ENCODE measurements around the gene IZUMO1.

The IZUMO1 gene

DNA sequence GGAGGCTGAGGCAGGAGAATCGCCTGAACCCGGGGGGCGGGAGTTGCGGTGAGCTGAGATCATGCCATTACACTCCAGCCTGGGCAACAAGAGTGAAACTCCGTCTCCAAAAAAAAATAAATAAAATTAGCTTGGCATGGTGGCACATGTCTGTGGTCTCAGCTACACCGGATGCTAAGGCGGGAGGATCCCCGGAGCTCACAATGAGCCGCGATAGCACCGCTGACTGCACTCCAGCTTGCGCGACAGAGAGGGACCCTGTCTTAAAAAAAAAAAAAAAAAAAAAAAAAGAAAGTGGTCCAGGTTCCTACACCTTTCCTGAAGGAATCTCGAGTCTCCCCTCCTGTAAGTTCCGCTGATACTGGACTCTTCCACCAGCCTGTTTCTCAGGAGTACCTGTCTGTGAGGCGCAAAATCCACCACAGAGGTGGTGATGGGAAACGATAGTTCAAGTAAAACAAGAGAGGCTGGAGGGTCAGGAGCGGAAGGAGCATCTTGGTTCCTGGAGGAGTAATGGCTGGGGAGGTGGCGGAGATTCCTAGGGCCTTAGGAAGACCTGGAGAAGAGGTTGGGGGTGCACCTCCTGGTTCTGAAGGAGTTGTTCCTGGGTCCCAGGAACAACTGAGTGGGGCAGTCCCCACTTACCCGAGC lies 5.3 kb upstream of the IZUMO1 start:
- ATAC-seq (ENCODE audit: low read depth) (no peak), DNase-seq (ENCODE audit: low spot score in 2 of 2) (no peak)
- Mint-ChIP-seq H3K4me1 (peaks cover 15% of the 10 kb centered on the region), H3K27ac (no peak overlapping the region), H3K9me3 (no peaks in the 10 kb centered on the region), H3K36me3 (no peaks in the 10 kb centered on the region), H3K4me3 (peak overlapping the region; percentile 69), H3K27me3 (peaks cover 26% of the 10 kb centered on the region)

DNA sequence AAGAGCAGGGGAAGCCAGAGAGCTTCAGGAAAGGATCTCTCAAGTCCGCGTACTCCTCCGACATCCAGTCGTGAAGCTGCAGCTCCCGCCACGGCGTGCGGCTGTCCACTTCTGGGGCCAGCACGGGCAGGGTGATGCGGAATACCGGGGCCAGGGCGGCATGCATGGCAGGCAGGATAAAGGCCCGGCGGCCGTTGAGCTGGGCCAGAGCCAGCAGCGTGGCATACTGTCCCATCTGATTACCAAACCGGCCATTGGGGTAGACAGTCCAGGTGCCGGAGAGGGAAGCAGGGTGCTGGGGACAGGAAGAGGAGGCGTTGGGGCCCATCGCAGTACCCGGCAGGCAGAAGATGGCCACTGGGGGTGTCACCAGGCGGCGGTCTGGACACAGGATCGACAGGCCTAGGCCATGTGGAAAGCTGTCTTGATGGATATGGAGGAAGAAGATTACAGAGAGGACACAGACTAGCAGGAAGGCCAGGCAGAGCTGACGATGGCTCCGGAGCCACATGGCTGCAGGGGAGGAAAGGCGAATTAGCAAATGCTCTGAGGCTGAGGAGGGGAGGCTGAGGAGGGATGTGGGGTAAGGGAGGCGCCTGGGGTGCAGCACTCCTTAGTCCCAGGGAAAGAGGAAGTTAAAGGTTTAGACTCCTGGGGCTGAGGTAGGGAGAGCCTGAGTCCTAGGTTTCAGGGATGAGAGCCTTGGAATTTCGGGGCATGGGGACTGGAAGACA lies 4.2 kb upstream of the IZUMO1 start:
- DNase-seq (ENCODE audit: low spot score in 2 of 2) (no peak), ATAC-seq (ENCODE audit: low read depth) (no peak)
- peak overlapping the region; percentile 32 for H3K4me3 Mint-ChIP-seq
- peaks cover 29% of the 10 kb centered on the region for H3K27me3 Mint-ChIP-seq
- H3K27ac Mint-ChIP-seq: no peak overlapping the region
- peaks cover 15% of the 10 kb centered on the region for H3K4me1 Mint-ChIP-seq
- H3K9me3 Mint-ChIP-seq: no peaks in the 10 kb centered on the region
- no peaks in the 10 kb centered on the region for H3K36me3 Mint-ChIP-seq

DNA sequence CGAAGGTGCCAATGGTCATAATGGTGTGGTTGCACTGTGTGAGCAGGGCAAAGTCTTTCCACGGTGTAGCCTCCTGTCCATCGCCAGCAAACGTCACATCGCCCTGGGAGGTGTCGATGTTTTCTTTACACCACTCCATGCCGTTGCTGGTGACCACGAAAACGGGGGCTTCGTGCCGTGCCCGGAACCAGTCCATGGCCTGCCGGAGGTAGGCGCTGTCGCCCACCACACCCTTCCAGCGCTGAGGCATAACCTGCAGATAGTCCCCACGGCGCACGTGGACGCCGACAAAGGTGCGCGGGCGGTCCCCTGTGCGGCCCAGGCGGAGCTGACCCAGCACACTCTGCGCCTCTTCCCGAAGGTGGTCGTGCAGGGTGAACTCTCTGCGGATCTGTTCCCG lies 3.6 kb upstream of the IZUMO1 start:
- Mint-ChIP-seq H3K36me3 (no peaks in the 10 kb centered on the region), H3K4me3 (no peak overlapping the region), H3K27me3 (peaks cover 32% of the 10 kb centered on the region), H3K27ac (no peak overlapping the region), H3K4me1 (peaks cover 15% of the 10 kb centered on the region), H3K9me3 (no peaks in the 10 kb centered on the region)
- ATAC-seq (ENCODE audit: low read depth) (no peak), DNase-seq (ENCODE audit: low spot score in 2 of 2) (no peak)

DNA sequence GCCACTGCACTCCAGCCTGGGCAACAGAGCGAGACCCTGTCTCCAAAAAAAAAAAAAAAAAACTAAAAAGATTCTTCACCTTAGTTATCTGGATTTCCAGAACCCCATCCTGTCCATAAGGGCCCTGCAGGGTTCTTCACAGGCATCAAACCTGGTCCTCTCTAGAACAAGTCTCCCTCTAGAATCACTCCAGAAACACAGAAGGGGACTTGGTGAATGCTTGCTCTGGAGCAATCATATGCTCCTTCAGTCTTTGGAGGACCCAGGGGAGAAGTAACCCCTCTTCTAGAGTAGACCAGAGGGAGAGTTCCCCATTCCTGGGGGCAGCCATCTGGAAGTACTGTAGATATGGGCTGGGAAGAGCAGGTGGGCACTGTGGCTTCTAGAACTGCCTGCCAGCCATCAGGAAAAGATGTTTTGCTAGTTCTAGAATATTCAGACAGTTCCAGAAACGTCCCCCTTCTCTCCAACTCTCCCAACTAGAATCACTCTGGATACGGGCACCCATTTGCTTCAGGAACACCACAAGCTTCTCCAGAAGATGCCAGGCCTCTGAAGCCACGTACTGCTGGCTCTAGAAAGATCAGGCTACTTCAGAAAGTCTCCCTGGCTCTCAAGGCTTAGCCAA lies 3.0 kb upstream of the IZUMO1 start:
- no peak for DNase-seq (ENCODE audit: low spot score in 2 of 2)
- Mint-ChIP-seq H3K27ac (no peak overlapping the region), H3K27me3 (peaks cover 31% of the 10 kb centered on the region), H3K4me3 (no peak overlapping the region), H3K36me3 (no peaks in the 10 kb centered on the region), H3K4me1 (peaks cover 15% of the 10 kb centered on the region), H3K9me3 (no peaks in the 10 kb centered on the region)
- ATAC-seq (ENCODE audit: low read depth): no peak

DNA sequence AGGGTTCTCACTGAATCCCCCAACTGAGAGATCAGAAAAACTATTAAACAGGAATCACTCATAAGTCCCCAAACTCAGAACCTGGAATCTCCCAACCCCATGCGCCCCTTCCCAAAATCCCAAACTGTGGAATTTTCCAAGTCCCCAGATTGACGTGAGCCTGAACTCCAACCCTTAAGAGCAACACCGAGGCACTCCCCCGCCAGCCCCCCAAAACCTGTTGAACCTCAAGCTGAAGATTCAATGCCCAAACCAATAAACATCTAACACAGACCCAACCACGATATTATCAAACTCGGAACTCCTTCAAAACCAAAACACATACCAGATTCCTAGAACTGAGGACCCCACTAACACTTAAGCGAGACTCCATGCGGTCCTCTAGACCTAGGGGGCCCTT lies 599 bp downstream of the IZUMO1 start:
- no peak for DNase-seq (ENCODE audit: low spot score in 2 of 2)
- H3K4me1 Mint-ChIP-seq: peaks cover 4% of the 10 kb centered on the region
- H3K36me3 Mint-ChIP-seq: no peaks in the 10 kb centered on the region
- ATAC-seq (ENCODE audit: low read depth): no peak
- H3K27ac Mint-ChIP-seq: no peak overlapping the region
- no peak overlapping the region for H3K4me3 Mint-ChIP-seq
- peaks cover 26% of the 10 kb centered on the region for H3K27me3 Mint-ChIP-seq
- H3K9me3 Mint-ChIP-seq: no peaks in the 10 kb centered on the region

DNA sequence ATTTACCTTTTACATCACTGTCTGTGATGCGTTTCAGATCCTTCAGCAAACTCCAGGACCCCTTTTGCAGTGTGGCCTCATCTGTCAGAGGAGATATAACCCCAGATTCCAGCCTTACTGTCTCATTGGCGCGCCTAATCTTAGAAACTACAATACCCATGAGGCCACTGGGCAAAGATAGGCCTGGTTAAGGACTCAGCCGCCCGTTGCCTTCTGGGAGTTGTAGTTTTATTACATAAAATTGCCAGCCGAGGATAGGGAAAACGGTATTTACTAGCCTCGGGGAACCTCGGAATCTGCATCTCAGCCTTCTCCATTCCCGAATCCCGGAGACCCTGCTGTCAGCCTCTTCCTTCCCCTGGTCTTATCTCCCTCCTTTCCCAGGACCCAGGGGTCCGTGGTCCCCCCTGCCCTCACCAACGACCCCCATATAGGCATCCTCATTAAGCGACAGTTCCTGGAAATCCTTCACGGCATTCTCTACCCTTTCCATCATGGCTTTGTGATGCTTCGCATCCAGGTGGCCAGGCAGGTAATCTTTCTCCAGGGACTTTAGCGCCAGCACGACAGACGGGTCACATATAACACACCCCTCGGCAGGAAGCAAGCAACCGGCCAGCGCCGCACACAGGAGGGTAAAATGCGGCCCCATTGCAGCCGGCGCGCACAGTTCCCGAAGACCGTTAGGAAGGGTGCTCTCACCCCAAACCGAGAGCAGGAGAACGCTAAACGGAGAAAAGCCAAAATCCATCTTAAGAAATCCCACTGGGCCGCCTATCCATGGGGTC lies 1.3 kb downstream of the IZUMO1 start:
- H3K27ac Mint-ChIP-seq: no peak overlapping the region
- no peaks in the 10 kb centered on the region for H3K9me3 Mint-ChIP-seq
- ATAC-seq (ENCODE audit: low read depth): peak; percentile 83
- no peaks in the 10 kb centered on the region for H3K36me3 Mint-ChIP-seq
- peaks cover 23% of the 10 kb centered on the region for H3K27me3 Mint-ChIP-seq
- H3K4me1 Mint-ChIP-seq: peaks cover 4% of the 10 kb centered on the region
- no peak for DNase-seq (ENCODE audit: low spot score in 2 of 2)
- H3K4me3 Mint-ChIP-seq: no peak overlapping the region

DNA sequence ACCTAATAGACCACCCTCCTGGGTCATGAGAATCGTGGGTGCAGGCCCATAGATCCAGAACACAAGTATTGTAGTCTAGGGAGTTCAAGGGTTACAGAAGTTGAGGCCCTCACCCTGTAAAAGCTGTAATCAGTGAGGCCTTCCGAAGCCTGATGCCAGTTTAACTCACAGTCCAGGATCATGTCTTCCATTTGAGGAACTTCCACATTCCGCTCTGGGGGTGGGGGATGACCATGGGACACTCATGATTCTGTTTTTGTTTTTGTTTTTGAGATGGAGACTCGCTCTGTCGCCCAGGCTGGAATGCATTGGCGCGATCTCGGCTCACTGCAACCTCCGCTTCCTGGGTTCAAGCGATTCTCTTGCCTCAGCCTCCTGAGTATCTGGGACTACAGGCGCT lies 4.6 kb downstream of the IZUMO1 start:
- peaks cover 17% of the 10 kb centered on the region for H3K27me3 Mint-ChIP-seq
- H3K9me3 Mint-ChIP-seq: no peaks in the 10 kb centered on the region
- H3K36me3 Mint-ChIP-seq: no peaks in the 10 kb centered on the region
- no peak for ATAC-seq (ENCODE audit: low read depth)
- no peak overlapping the region for H3K27ac Mint-ChIP-seq
- DNase-seq (ENCODE audit: low spot score in 2 of 2): no peak
- H3K4me1 Mint-ChIP-seq: peaks cover 10% of the 10 kb centered on the region
- H3K4me3 Mint-ChIP-seq: no peak overlapping the region

DNA sequence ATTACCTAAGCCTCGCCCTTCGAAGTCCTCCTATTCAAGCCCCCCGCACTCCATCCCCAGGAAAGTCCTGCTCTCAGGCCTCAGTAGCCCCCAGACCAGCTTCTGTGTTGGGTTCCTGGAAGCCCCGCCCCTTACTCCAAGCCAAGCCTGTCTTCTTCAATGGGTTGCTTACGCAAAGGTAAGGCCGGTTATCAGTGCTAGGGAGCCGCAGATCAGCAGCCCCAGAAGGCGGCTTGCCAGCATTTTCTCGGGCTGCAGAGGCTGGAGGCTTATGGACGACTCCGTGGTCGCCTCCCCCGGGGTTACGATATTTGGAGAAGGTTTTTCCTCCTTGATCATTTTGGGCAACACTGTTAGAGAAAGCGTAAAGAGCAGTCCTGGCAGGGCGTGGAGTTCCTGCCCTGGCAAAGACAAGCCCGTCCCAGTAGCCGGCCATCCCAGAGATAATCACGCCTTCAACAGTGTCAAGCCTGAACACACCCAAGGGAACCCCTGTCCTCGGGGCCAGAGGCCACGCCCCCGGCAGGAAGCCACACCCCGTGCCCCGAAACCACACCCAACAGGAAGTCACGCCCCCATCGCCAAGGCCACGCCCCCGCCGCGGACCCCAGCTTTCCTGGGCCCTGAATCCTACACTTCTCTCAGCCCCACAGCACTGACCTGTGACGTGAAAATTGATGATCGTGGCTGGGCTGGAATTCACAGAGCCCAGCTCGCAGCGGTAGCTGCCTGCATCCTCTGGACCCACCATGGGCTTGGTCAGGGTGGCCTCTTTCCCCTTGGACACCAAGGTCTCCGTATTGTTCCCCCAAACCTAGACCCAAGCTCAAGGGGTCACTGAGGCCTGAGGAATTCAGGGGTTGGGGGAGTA lies 5.3 kb downstream of the IZUMO1 start:
- H3K4me3 Mint-ChIP-seq: peak overlapping the region; percentile 37
- H3K27me3 Mint-ChIP-seq: peaks cover 16% of the 10 kb centered on the region
- H3K27ac Mint-ChIP-seq: no peak overlapping the region
- DNase-seq (ENCODE audit: low spot score in 2 of 2) (no peak), ATAC-seq (ENCODE audit: low read depth) (no peak)
- H3K36me3 Mint-ChIP-seq: no peaks in the 10 kb centered on the region
- H3K4me1 Mint-ChIP-seq: peaks cover 10% of the 10 kb centered on the region
- peaks cover 1% of the 10 kb centered on the region for H3K9me3 Mint-ChIP-seq

DNA sequence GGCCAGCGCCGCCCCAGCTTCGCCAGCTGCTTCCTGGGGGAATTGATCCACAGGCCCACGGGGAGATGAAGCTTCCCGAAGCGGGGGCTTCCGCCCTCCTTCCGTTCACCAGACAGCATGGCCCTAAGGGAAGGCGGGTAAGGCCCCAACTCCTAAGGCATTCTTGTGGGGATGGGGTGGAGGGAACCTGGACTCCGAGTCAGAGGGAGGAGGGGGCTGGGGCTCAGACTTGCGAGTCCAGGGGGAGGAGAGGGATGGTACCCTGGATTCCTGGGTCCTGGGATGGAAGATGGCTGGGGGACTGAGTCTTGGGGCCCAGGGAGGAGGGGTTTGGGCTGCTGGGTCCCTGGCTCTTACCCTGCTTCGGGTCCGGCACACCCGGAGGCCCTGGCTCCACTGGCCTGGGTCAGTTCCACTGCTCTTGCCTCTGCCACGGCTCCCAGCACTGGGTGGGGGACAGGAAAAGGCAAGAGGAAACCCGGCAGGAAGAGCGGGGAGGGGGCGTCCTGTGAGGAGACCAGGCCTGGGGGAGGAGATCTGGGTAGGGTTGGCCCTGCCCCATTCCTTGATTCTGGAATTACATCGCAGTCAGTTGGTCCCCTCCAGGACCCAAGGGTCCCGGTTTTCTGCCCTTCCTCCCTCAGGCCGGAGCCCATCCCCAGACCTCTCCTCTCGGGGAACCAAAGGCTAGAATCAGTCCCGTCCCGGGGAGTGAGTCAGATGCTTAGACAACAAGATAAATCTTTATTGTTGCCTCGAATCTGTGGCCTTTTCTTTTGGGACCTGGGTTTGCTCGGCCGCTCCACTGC lies 6.3 kb downstream of the IZUMO1 start, which contains the start of gene RASIP1:
RASIP1 (minus strand) TSS at position 447 of the 809 bp plus-strand sequence; CDS start at position 119, 328 bp downstream.
- DNase-seq (ENCODE audit: low spot score in 2 of 2) (no peak), ATAC-seq (ENCODE audit: low read depth) (no peak)
- Mint-ChIP-seq H3K27ac (no peak within 1 kb of the TSS), H3K9me3 (peaks cover 1% of the 10 kb centered on the region), H3K36me3 (no peaks in the 10 kb centered on the region), H3K4me1 (peaks cover 10% of the 10 kb centered on the region), H3K27me3 (peaks cover 10% of the 10 kb centered on the region), H3K4me3 (peak within 1 kb of the TSS; percentile 50)

DNA sequence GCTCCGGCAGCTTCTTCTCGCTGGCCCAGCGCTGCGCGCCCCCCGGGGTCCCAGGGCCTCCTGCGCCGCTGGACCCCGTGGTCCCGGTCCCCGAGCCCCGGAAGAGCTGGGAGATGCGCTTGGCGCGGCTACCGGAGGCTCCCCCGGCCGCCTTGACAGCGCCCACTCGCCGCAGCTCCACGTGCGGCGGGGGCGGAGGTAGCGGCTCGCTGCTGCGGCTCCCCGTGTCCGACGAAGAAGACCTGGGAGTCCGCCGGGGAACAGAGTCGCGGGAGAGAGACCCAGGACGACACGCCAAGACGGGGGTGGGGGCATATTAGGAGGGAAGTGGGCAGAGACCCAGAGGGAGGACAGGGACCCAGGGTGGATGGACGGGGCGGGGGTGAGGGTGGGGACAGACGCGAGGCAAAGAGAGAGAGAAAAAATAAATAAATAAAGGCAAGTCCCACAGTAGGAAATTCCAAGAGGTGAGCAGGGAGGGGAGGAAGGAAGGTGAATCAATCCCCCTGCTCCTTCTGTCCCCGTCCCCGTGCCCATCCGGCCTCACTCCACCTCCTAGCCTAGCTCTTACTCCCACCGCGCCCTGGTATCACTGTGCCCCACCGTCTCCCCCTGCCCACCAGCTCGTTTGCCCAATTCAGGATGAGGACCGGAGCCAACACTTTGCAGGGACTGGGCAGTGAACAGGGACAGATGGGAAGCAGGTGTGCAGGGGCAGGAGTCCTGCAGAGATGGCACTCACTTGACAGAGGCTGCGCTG lies 7.1 kb downstream of the IZUMO1 start:
- H3K4me3 Mint-ChIP-seq: peak overlapping the region; percentile 50
- H3K27me3 Mint-ChIP-seq: peaks cover 8% of the 10 kb centered on the region
- no peaks in the 10 kb centered on the region for H3K36me3 Mint-ChIP-seq
- no peak overlapping the region for H3K27ac Mint-ChIP-seq
- DNase-seq (ENCODE audit: low spot score in 2 of 2): no peak
- peaks cover 10% of the 10 kb centered on the region for H3K4me1 Mint-ChIP-seq
- peaks cover 1% of the 10 kb centered on the region for H3K9me3 Mint-ChIP-seq
- no peak for ATAC-seq (ENCODE audit: low read depth)

DNA sequence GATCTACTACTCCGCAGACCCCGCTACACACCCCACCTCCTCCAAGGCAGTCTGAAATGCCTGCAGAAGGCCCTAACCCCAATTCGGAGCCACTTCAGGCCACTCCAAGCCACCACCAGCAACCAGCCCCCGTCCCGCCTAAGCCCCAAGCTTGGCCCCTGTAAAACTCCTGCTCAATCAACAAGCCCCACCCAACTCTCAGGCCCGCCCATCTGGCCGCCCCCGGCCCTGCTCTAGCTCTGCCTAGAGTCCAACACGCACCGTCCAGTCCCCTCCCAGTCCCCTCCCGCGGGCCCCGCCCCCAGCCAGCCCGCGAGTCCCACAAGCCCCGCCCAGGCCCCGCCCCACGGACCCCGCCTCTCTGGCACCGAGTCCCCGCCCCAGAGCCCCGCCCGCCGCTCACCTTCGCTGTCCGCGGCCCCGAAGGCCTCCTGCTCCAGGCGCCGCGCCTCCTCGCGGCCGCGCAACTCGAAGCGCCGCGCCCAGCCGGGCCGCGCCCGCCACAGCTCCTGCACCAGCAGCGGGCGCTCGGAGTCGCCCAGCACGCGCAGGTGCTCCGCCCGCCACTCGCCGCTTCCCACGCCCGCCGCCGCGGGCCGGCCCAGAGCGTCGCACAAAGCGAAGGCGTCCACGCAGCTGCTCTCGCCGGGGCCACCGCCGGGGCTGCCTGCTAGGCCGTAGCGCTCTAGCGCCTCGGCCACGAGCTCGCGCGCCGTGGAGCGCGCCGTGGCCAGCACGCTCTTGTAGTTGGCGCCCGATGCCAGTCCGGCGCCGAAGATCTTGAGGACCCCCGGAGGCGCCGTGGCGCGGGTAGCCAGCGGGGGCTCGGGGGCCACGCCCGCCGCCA lies 7.9 kb downstream of the IZUMO1 start:
- ATAC-seq (ENCODE audit: low read depth) (peak; percentile 89), DNase-seq (ENCODE audit: low spot score in 2 of 2) (peak; percentile 75 to 78)
- H3K27me3 Mint-ChIP-seq: peaks cover 4% of the 10 kb centered on the region
- peaks cover 1% of the 10 kb centered on the region for H3K9me3 Mint-ChIP-seq
- peaks cover 10% of the 10 kb centered on the region for H3K4me1 Mint-ChIP-seq
- H3K36me3 Mint-ChIP-seq: no peaks in the 10 kb centered on the region
- H3K27ac Mint-ChIP-seq: no peak overlapping the region
- peak overlapping the region; percentile 54 for H3K4me3 Mint-ChIP-seq

All from memory B cell (primary cell).